Skin epidermis (tissue), 12 donors: ENCODE data around the gene AURKB.
A peak's percentile ranks its signal among the peaks of the same experiment; 100 is the strongest.
"Not testable (repeated sequence)": the region's sequence is repeated elsewhere in the genome, so short reads cannot be mapped to it uniquely, and the experiment has no call there.

ENCODE experiments used
- H3K27ac ChIP-seq, 21 experiments: fragments of 200-600 bp; sonication (generic) in 11 of 21; one replicate each; pipeline ENCODE4 v1.5.0; 2020; ENCODE audit warnings: mild to moderate bottlenecking in 3 of 21, inconsistent platforms in 2 of 21, moderate library complexity in 2 of 21
- H3K4me3 ChIP-seq, 7 experiments: fragments of 200-600 bp; sonication (generic) in 2 of 7; one replicate each; pipeline ENCODE4 v1.5.0; 2020; ENCODE audit warnings: inconsistent platforms in 2 of 7, mild to moderate bottlenecking in 2 of 7, moderate library complexity in 1 of 7

Gene AURKB

GRCh38 chr17:8226536-8227237 is 16.3 kb upstream of the AURKB start:
- H3K27ac ChIP-seq = peak overlapping the region in 17 of 21 experiments; percentile 19 to 72 (median 54)
- H3K4me3 ChIP-seq = peak overlapping the region in 4 of 7 experiments; percentile 6 to 21 (median 14)

- H3K27ac ChIP-seq = peak overlapping the region in 15 of 21 experiments; percentile 19 to 72 (median 54)
- peak overlapping the region in 2 of 7 experiments; percentile 19 to 21 for H3K4me3 ChIP-seq
These were observed 15.6 kb upstream of the AURKB start for GRCh38 chr17:8225813-8226535.

GRCh38 chr17:8224891-8225812 is 14.8 kb upstream of the AURKB start:
- H3K4me3 ChIP-seq = no peak overlapping the region
- peak overlapping the region in 3 of 21 experiments; percentile 20 to 94 (median 60) for H3K27ac ChIP-seq

GRCh38 chr17:8223356-8224126 is 13.2 kb upstream of the AURKB start:
- Histone ChIP-seq H3K4me3 (peak overlapping the region; percentile 53 to 70 (median 57)), H3K27ac (peak overlapping the region; percentile 81 to 99 (median 93))

- H3K4me3 ChIP-seq = peak overlapping the region; percentile 53 to 70 (median 57)
- H3K27ac ChIP-seq = peak overlapping the region; percentile 81 to 99 (median 93)
These were observed 12.4 kb upstream of the AURKB start for GRCh38 chr17:8222630-8223355.

- Histone ChIP-seq H3K27ac (peak overlapping the region; percentile 70 to 99 (median 93)), H3K4me3 (peak overlapping the region; percentile 53 to 70 (median 57))
These were observed 11.9 kb upstream of the AURKB start for GRCh38 chr17:8222380-8222629.

GRCh38 chr17:8221663-8222379 is 11.4 kb upstream of the AURKB start:
- Histone ChIP-seq H3K27ac (peak overlapping the region; percentile 70 to 99 (median 93)), H3K4me3 (peak overlapping the region; percentile 53 to 70 (median 57))

- H3K27ac ChIP-seq = peak overlapping the region; percentile 70 to 99 (median 93)
- peak overlapping the region; percentile 53 to 70 (median 57) for H3K4me3 ChIP-seq
These were observed 10.6 kb upstream of the AURKB start for GRCh38 chr17:8220783-8221662.

GRCh38 chr17:8214000-8214399 is 3.6 kb upstream of the AURKB start:
- H3K27ac ChIP-seq, H3K4me3 ChIP-seq: not testable (repeated sequence)

GRCh38 chr17:8212312-8213180 is 2.2 kb upstream of the AURKB start:
- H3K4me3 ChIP-seq = no peak overlapping the region
- no peak overlapping the region for H3K27ac ChIP-seq

GRCh38 chr17:8210761-8211458 is 535 bp upstream of the AURKB start:
- Histone ChIP-seq H3K27ac (peak overlapping the region in 20 of 21 experiments; percentile 21 to 90 (median 76)), H3K4me3 (peak overlapping the region; percentile 30 to 56 (median 51))

GRCh38 chr17:8206536-8206935 is 3.8 kb downstream of the AURKB start:
- H3K27ac ChIP-seq = peak overlapping the region in 1 of 21 experiments; percentile 5
- H3K4me3 ChIP-seq = no peak overlapping the region

GRCh38 chr17:8204761-8205555 is 5.4 kb downstream of the AURKB start:
- no peak overlapping the region for H3K4me3 ChIP-seq
- no peak overlapping the region for H3K27ac ChIP-seq

GRCh38 chr17:8192070-8192815 is 18.1 kb downstream of the AURKB start:
- Histone ChIP-seq H3K4me3 (peak overlapping the region in 6 of 7 experiments; percentile 0 to 34 (median 19)), H3K27ac (peak overlapping the region in 20 of 21 experiments; percentile 41 to 97 (median 75))
